ENCODE measurements around the gene RELN. TPM values are rescaled to one million over a fixed set of nuclear protein-coding genes. Genes with fewer than 3 reads are reported as not detected.

Gene RELN
- polyA plus RNA-seq, 1 donor (not counting 4 experiments of a cell fraction or from before 2014, with no cell fraction given): not detected

DNA sequence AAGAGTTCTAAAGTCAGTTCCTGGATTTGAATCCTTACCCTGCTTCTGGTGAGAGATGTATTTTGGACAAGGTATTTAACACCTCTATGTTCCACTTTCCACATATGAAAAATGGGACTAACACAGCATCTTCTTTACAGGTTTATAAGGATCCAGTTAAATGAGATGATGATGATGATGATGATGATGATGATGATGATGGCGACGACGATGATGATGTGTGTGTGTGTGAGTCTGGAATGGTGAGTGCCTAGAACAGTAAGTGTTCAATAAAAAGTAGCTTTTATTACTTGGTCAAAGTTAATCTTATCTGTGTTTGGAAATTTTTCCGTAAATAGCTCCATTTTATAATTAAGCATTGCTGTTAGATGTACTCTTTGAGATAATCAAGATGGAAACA is 295.2 kb downstream of the RELN start:
- no peaks in the 10 kb centered on the region for H3K9me3 ChIP-seq (ENCODE audit: control insufficient read depth, low read depth, low read length)
- dilution Hi-C loops (cut with MboI; ENCODE audit: extremely low pct_ligation_motif_present, low sequenced_read_pairs): no loop called here
- no peak for FAIRE-seq

DNA sequence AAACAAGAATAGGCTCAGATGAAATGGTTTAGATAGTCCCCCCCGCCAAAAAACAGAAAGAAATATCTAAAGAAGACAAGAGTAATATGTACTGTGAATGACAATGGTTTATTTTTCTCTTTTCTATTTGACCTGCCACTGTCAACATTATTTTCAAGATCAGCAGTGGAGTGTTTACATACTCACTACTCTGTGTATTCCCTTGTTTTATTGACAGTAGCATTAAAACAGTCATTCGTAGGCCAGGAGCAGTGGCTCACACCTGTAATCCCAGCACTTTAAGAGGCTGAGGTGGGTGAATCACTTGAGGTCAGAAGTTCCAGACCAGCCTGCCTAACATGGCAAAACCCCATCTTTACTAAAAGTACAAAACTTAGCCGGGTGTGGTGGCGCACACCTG is 298.2 kb downstream of the RELN start:
- Histone ChIP-seq H4K20me1 (ENCODE audit: control insufficient read depth, extremely low read depth, insufficient read depth, low read length) (no peaks in the 10 kb centered on the region), H3K36me3 (ENCODE audit: control insufficient read depth in 2 of 2, extremely low read depth in 1 of 2, insufficient read depth in 2 of 2, low read length in 2 of 2) (no peaks in the 10 kb centered on the region), H3K4me2 (ENCODE audit: control insufficient read depth, extremely low read depth, insufficient read depth, low read depth, low read length) (no peak overlapping the region), H3K9me1 (ENCODE audit: control insufficient read depth, extremely low read depth, insufficient read depth, low read length) (no peaks in the 10 kb centered on the region), H3K27me3 (ENCODE audit: control insufficient read depth, extremely low read depth, insufficient read depth, low read length) (no peaks in the 10 kb centered on the region), H3K27ac (ENCODE audit: control insufficient read depth, insufficient read depth, low read length) (no peak overlapping the region), H3K4me1 (ENCODE audit: control insufficient read depth, extremely low read depth, insufficient read depth, low read length) (no peaks in the 10 kb centered on the region), H3K4me3 (ENCODE audit: control insufficient read depth in 2 of 3, extremely low read depth in 1 of 3, insufficient read depth in 2 of 3, low read depth in 1 of 3, low read length in 3 of 3) (no peak overlapping the region), H3K9me3 (ENCODE audit: control insufficient read depth, low read depth, low read length) (no peaks in the 10 kb centered on the region), H3K79me2 (ENCODE audit: control insufficient read depth, insufficient read depth, low read length) (no peaks in the 10 kb centered on the region), H3K9ac (ENCODE audit: control insufficient read depth, extremely low read depth, insufficient read depth, low read length) (no peak overlapping the region), H2AFZ (ENCODE audit: control insufficient read depth, low read length) (no peak overlapping the region)
- dilution Hi-C loops (cut with MboI; ENCODE audit: extremely low pct_ligation_motif_present, low sequenced_read_pairs): no loop called here
- no peak for FAIRE-seq
- TF ChIP-seq, protein P1, sequence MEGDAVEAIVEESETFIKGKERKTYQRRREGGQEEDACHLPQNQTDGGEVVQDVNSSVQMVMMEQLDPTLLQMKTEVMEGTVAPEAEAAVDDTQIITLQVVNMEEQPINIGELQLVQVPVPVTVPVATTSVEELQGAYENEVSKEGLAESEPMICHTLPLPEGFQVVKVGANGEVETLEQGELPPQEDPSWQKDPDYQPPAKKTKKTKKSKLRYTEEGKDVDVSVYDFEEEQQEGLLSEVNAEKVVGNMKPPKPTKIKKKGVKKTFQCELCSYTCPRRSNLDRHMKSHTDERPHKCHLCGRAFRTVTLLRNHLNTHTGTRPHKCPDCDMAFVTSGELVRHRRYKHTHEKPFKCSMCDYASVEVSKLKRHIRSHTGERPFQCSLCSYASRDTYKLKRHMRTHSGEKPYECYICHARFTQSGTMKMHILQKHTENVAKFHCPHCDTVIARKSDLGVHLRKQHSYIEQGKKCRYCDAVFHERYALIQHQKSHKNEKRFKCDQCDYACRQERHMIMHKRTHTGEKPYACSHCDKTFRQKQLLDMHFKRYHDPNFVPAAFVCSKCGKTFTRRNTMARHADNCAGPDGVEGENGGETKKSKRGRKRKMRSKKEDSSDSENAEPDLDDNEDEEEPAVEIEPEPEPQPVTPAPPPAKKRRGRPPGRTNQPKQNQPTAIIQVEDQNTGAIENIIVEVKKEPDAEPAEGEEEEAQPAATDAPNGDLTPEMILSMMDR (optimal IDR thresholded peaks at IDR 0.05 in 1 of 3, IDR thresholded peaks at IDR 0.05 in 1 of 3, conservative IDR thresholded peaks at IDR 0.05 in 1 of 3; ENCODE audit: extremely low read depth in 1 of 3, insufficient read depth in 2 of 3, low read length in 3 of 3): no peak
- no peak for TF ChIP-seq EZH2 (IDR thresholded peaks at IDR 0.05; ENCODE audit: low read length)
- no peak for DNase-seq (ENCODE audit: low read depth, low spot score)

More for the DNA sequence above, 295.2 kb downstream of the RELN start:
- no peak for DNase-seq (ENCODE audit: low read depth, low spot score)
- Histone ChIP-seq H3K4me3 (ENCODE audit: control insufficient read depth in 2 of 3, extremely low read depth in 1 of 3, insufficient read depth in 2 of 3, low read depth in 1 of 3, low read length in 3 of 3) (no peak overlapping the region), H3K9me1 (ENCODE audit: control insufficient read depth, extremely low read depth, insufficient read depth, low read length) (no peaks in the 10 kb centered on the region), H3K4me2 (ENCODE audit: control insufficient read depth, extremely low read depth, insufficient read depth, low read depth, low read length) (no peak overlapping the region), H3K9ac (ENCODE audit: control insufficient read depth, extremely low read depth, insufficient read depth, low read length) (no peak overlapping the region), H3K79me2 (ENCODE audit: control insufficient read depth, insufficient read depth, low read length) (no peaks in the 10 kb centered on the region), H2AFZ (ENCODE audit: control insufficient read depth, low read length) (no peak overlapping the region), H4K20me1 (ENCODE audit: control insufficient read depth, extremely low read depth, insufficient read depth, low read length) (no peaks in the 10 kb centered on the region), H3K4me1 (ENCODE audit: control insufficient read depth, extremely low read depth, insufficient read depth, low read length) (no peaks in the 10 kb centered on the region), H3K27ac (ENCODE audit: control insufficient read depth, insufficient read depth, low read length) (no peak overlapping the region), H3K36me3 (ENCODE audit: control insufficient read depth in 2 of 2, extremely low read depth in 1 of 2, insufficient read depth in 2 of 2, low read length in 2 of 2) (no peaks in the 10 kb centered on the region), H3K27me3 (ENCODE audit: control insufficient read depth, extremely low read depth, insufficient read depth, low read length) (no peaks in the 10 kb centered on the region)
- TF ChIP-seq EZH2 (IDR thresholded peaks at IDR 0.05; ENCODE audit: low read length): no peak

Measured in keratinocyte (primary cell).